GM19193 (cell line): ENCODE measurements around the gene DPYSL5.

Experiments used
- POLR2A ChIP-seq: IDR thresholded peaks from 4 replicates; pipeline ENCODE4 v1.6.1; 2011; ENCODE audit not compliant: insufficient read depth, insufficient read length; ENCODE audit errors: extremely low read depth

The DPYSL5 gene

DNA sequence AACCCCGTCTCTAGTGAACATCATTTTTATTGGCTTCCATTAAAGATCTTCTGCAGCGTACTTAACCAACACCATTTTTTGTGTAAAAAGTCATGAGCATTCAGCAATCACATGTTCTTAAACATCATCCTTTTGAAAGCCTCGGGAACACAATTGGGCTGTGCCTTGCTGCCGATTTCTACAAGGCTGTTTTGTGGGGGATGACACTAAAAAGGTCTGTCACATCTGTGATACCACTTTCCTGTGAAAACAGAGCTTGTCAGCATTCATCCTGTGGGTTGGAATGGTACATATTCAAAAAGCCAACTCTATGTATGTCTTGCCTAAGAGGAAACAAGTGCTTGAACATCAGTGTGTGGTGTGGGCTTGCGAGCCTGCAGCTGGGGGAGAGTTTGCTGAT lies 73.4 kb downstream of the DPYSL5 start:
- no peak for TF ChIP-seq POLR2A

DNA sequence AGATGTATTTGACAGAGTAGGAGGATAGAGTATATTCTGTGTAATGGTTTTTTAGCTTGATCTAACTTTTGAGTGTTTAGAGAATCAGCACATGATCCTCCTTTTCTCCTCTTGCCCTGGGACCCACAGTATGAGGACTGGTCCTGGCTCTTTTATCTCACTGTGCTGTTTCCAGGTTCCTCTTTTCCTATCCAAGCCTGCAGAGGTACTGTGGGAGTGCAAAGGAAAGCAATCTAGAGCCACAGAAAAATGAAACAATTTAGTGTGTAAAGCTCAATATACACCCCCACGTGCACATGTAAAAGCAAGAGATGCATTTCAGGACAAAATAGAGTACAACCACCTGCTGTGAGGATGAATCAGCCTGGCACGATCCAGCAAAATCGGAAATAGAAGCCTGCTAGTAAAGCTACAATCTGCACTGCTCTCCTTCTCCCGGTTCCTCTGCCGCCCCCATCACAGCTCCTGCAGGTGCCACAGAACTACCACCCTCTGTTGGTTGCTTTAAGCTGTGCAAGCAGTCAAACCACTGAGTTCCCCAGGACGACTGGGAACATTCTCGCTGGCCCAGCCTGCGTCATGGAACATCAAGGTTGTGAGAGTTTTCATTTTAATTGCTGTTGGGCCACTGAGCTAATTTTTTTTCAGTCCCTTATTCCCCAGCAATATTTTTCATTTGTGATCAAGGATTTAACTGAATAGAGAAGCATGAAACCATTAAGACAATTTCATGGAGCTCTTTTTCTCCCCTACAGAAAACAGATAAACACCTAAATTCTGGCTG lies 74.7 kb downstream of the DPYSL5 start:
- no peak for TF ChIP-seq POLR2A

DNA sequence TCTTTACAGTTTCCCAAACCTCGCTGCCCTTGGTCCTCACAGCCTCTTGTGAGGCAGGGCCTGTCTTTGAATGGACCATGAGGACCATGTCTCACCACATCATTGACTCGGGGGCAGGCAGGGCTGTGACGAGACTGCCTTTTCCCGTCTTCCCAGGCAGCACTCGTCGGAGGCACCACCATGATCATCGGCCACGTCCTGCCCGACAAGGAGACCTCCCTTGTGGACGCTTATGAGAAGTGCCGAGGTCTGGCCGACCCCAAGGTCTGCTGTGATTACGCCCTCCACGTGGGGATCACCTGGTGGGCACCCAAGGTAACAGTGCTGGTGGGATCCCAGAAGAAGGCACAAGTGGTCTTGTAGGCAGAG lies 76.8 kb downstream of the DPYSL5 start:
- no peak for TF ChIP-seq POLR2A

DNA sequence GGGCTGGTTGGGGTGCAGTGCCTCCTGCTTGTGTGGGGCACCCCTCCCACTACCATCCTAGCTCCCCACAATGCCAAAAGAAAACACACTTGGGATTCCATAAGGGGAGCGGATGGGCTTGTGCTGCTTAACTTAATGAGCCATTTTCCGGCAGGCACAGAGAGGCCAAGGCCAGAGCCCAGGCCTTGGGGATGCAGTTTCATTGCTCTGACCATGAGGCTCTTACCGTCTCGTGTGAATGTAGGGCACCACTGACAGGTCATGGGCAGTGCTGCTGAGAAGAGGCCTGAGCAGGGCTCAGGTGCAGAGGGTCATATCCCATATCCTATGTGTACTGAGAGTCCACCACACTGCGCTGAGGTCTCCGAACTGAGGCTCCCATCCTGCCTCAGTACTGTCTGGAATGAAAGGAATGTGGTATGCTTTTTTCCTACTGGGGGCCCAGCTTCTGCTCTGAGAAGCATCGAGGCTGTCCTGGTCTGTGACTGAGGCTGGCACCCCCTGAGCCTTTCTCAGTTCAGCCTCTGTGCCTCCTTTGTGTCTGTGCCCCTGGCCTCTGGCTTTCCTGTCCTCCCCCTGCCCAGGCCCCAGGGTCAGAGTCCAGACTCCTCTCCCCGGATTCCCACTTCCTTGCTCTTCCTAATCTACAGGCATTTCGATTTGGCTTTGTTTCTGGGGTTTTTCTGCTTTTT lies 77.3 kb downstream of the DPYSL5 start:
- no peak for TF ChIP-seq POLR2A

DNA sequence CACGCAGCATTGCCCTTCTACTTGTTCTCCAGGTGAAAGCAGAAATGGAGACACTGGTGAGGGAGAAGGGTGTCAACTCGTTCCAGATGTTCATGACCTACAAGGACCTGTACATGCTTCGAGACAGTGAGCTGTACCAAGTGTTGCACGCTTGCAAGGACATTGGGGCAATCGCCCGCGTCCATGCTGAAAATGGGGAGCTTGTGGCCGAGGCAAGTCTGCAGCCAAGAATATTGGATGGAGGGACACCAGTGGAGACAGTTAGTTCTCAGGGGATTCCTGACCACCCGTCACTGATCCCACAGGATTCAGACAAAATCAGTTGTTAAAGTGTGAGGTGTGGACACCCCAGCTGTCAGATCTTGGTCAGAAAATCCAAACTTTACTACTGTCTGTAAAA lies 79.3 kb downstream of the DPYSL5 start:
- no peak for TF ChIP-seq POLR2A

DNA sequence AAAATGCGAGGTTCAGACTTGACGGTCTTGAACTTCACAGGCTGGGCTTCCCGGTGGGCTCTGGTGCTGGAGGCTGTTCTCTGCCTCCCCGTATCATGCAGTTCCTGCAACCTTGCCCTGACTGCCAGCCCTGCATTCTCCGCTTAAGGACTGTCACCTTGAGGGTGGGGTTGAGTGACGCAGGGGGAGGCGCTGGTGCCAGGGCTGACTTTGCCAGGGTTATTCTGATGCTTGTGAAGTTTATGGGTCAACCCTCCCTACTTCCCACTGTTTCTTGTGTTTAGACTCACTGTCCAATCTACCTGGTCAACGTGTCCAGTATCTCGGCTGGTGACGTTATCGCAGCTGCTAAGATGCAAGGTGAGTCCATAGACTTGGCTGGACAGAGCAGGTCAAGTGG lies 85.0 kb downstream of the DPYSL5 start:
- TF ChIP-seq POLR2A, result no peak

DNA sequence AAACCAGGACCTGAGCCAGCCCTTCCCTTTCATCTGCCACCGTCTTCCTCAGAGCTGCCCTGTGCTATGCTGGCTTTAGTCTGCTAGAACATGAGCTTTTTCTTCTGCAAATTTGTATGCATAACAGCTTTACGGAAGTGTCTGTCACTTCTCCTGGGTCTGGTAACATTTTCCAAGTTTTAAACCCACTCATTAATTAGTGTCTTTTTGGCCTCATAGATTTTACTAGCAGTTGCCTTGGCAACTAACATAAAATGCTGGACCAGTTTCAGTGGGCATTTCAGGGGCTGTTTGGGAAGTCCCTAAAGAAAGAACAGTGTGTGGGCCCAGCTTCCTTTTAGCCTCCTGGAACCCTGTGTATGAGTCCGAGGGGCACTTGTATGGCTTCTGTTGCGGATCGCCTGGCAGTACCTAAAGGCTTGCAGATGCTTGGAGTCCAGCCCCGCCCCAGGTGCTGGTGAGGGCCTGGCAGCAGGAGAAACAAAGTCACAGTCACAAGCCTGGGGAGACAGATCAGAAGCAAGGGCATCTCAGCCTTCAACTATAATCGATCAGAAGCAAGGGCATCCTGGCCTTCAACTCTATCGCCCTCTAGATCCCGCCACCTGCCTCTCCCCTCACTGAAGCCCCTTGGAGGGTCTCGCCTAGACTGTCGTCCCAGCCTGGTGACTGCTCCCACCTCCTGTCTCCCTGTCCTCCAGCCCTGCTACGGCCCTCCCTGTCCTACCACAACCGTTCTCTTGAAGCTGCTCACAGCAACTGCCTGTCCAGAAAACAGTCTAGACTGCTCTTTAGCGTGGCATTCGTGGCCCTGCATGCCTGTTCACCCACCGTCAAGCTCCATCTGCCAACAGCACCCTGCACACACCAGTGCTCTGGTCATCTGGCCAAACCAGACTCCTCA lies 85.8 kb downstream of the DPYSL5 start:
- TF ChIP-seq POLR2A, result no peak

DNA sequence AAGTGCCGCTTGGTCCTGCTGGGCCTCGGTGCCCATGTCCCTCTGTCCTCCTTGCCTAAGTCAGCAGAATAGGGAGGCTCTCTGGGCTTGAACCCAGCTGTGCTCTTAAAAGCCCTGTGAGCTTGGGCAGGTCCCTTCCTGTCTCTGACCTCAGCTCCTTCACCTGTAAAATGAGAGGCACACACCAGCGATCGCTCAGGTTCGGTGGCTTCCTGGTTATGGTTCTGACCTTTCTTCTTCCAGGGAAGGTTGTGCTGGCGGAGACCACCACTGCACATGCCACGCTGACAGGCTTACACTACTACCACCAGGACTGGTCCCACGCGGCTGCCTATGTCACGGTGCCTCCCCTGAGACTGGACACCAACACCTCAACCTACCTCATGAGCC lies 86.4 kb downstream of the DPYSL5 start:
- no peak for TF ChIP-seq POLR2A

DNA sequence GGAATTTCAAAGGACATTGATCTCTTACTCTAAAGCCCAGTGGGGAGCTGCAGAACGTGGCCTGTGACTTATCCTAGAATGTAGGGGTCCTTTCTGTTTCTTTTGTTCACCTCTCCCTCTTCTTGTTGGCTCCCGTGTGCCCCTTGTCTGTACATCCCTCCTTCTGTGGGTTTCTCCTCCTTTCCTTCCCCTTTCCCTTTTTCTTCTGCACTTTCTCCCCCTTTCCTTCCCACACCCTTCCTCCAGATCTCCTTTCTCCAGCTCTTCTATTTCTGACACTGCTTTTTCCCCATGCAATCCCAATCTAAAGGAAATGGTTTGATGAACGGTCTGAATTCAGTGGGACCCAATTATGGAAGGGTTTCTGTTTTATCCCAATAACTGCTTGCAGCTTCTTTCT lies 87.1 kb downstream of the DPYSL5 start:
- TF ChIP-seq POLR2A, result no peak

DNA sequence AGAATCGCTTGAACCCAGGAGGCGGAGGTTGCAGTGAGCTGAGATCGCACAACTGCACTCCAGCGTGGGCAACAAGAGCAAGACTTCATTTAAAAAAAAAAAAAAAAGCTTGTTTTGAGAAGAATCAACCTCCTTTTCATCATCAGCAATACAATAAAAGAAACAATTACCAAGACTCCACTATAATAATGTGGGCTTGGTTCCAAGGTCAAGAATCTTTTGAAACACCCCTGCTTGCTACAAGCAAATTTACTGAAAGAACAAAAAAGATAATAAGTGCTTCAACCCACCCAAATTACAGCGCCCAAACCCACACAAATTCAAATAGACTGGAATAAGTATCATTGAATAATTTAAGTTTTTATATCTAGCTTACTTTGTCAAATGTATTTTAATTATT lies 88.9 kb downstream of the DPYSL5 start:
- no peak for TF ChIP-seq POLR2A

DNA sequence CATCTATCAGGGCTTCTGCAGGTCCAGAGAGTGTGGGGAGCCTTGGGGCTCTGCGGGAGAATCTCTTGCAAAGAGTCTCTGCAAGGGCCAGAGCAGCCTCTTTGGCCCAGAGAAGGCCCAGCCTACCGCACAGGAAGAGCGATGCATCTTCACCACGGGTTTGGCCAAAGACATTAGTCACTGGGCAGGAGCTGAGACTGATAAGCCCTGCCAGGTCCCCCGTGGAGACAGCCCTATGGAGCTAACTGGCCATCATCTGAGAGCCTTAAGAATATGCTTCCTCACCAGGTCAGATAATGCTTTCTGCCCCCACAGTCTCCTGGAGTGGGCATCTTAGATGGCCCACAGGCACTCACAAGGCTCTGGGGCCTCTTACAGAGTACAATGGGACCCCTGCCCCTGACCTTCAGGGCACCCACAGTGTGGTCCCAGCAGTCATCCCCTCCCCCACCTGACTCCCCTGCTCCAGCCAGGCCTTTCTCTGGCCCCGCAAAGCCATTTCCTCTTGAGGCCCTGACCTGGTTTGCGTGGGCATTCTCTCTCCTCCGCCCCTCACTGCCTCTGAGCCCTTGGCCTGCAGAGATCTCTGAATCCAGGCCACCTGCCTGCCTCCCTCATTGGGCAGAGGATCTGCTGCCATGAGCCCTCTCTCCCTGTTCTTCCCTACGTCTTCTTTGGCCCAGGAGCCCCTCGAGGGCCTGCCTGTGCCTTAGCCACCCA lies 90.6 kb downstream of the DPYSL5 start:
- TF ChIP-seq POLR2A, result no peak

DNA sequence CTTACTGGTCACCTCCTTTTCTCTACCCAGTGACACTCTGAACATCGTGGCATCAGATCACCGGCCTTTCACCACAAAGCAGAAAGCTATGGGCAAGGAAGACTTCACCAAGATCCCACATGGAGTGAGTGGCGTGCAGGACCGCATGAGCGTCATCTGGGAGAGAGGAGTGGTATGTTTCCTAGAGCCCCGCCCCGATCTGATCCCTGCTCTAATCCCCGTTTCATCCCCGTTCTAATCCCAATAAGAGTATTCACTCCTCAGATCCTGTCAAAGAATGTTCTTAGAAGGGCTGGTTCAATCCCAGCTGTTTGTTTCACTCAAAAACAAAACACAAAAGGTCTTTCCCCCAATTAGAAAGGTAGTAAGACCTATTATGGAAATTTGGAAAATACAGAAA lies 92.1 kb downstream of the DPYSL5 start:
- no peak for TF ChIP-seq POLR2A

DNA sequence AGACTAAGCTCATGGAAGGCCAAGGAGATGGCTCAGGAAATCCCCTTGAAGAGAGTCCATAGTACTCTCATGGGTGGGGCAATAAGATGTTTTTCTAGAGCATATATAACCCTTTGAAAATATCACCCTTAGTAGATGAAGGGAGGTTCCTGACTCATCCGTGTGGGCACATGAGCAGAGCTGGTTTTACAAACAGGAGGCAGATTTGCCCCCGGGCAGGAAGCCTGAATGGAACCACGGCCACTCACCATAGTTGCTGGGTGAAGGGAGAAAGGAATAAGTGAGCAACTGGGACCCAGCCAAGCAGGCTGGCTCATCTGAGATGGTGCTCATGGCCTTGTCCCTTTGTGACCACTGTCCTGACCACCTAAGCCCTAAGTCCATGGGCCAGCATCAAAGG lies 93.6 kb downstream of the DPYSL5 start:
- TF ChIP-seq POLR2A, result no peak

DNA sequence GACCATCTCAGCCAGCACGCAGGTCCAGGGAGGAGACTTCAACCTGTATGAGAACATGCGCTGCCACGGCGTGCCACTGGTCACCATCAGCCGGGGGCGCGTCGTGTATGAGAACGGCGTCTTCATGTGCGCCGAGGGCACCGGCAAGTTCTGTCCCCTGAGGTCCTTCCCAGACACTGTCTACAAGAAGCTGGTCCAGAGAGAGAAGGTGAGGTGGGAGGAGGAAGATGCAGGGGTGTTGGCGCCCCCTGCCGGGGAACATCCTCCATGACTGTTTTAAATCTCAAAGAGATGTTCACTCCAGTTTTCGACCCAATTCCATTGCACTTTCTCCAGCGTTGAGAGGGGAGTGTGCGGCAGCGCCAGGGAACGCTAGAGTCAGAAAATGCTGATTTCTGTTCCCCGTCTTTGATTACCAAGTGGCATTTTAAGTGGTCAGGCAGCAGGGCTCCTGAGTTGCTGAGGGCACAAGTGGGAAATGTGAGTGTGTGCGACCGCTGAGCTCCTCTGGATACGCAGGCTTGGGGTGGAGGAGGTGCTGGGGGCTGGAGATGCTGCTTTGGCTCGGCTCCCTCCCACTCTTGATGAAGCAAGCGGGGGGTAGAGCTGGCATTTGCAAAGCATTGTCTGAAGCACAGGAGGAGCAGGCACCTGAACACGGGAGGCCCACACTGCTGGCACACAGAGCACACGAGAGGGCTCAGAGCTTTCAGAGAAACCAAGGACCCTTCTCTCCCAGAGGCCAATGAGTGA lies 94.8 kb downstream of the DPYSL5 start:
- no peak for TF ChIP-seq POLR2A
